ENCODE data around the gene SEMA4D.

DNA sequence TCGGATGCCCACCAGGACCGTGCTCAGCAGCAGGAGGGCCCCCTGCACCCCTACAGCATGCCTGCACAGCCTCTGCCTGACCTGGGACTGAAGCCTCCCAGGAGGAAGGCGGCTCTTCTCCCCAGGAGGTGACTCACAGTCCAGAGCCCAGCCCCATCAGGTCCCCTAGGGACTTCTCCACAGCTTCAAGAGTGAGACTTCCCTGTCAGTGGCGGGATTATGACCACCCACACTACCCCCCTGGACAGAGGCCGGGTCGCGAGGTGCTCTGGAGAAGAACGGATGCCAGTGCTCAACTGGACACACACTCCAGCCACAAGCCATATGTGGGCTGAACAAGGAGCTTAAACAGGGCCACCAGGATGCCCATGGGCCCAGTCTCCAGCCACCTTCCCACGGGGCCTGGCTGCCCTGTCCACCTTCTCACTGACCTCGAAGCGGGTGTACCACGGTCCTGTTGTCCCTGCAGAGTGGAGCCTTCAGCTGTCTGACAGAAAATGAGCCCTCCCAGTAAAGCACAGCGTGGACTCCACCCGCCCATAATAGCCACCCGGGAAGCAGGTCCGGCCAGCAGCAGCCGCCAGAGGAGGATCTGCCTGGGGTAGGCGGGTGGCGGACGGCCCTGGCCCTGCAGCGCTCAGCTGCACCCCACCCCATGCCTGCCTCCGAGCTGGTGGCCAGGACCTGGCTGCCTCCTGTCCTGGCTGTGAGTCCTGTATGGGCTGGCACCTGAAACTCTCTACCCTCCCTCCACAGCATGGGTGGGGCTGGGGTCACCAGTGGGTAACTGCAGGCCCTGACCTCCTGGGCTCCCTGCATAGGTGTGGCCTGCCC, 54.7 kb downstream of the SEMA4D start:
- TF ChIP-seq POLR2AphosphoS5 (IDR thresholded peaks at IDR 0.05; ENCODE audit: low read depth, low read length): no peak
- TF ChIP-seq TAF1 (IDR thresholded peaks at IDR 0.05; ENCODE audit: borderline replicate concordance, low read depth, low read length): no peak
- no peak for TF ChIP-seq POLR2A (IDR thresholded peaks at IDR 0.05; ENCODE audit: low read depth, low read length)

All from GM12892 (cell line).